Hepatocyte (in vitro differentiated cells): ENCODE results near the gene CDV3. TPM values are rescaled to one million over a fixed set of nuclear protein-coding genes. Genes with fewer than 3 reads are reported as not detected.

Experiments used
- DNase-seq: peaks from one replicate; pipeline ENCODE4 v3.0.0-alpha.2; 2016; ENCODE audit warnings: low spot score
- H2AFZ ChIP-seq: fragments of 200-600 bp; sonication (generic); 2 replicates; pipeline ENCODE4 v1.6.0; 2016; ENCODE audit warnings: antibody characterized with exemption, mild to moderate bottlenecking
- H3K27ac ChIP-seq: fragments of 200-600 bp; sonication (generic); 2 replicates; pipeline ENCODE4 v1.5.1; 2016; ENCODE audit warnings: mild to moderate bottlenecking
- H3K27me3 ChIP-seq: fragments of 200-600 bp; sonication (generic); 2 replicates; pipeline ENCODE4 v1.6.1; 2016
- H3K36me3 ChIP-seq: fragments of 200-600 bp; sonication (generic); replicated peaks from 2 replicates; pipeline ENCODE4 v1.5.1; 2016; ENCODE audit warnings: low read depth; ENCODE audit not compliant: insufficient read depth
- H3K4me1 ChIP-seq: fragments of 200-600 bp; sonication (generic); 2 replicates; pipeline ENCODE4 v1.5.1; 2016; ENCODE audit warnings: mild to moderate bottlenecking, moderate library complexity; ENCODE audit not compliant: insufficient read depth
- H3K4me2 ChIP-seq: fragments of 200-600 bp; sonication (generic); 2 replicates; pipeline ENCODE4 v1.6.0; 2016
- H3K4me3 ChIP-seq: fragments of 200-600 bp; sonication (generic); 2 replicates; pipeline ENCODE4 v1.5.1; 2016; ENCODE audit warnings: mild to moderate bottlenecking
- H3K79me2 ChIP-seq: fragments of 200-600 bp; sonication (generic); 2 replicates; pipeline ENCODE4 v1.6.0; 2017; ENCODE audit warnings: mild to moderate bottlenecking
- H3K9me2 ChIP-seq: fragments of 200-600 bp; sonication (generic); replicated peaks from 2 replicates; pipeline ENCODE4 v1.6.0; 2017; ENCODE audit warnings: mild to moderate bottlenecking; ENCODE audit not compliant: insufficient read depth
- H3K9me3 ChIP-seq: fragments of 200-600 bp; sonication (generic); 2 replicates; pipeline ENCODE4 v1.5.1; 2016; ENCODE audit warnings: low read depth, mild to moderate bottlenecking
- H4K20me1 ChIP-seq: fragments of 200-600 bp; sonication (generic); 2 replicates; pipeline ENCODE4 v1.6.0; 2016; ENCODE audit warnings: mild to moderate bottlenecking; ENCODE audit not compliant: insufficient read depth, poor library complexity, severe bottlenecking
- CTCF ChIP-seq: fragments of 200-600 bp; sonication (generic); IDR thresholded peaks from 2 replicates; pipeline ENCODE4 v1.5.1; 2016; ENCODE audit warnings: antibody characterized with exemption, mild to moderate bottlenecking; ENCODE audit not compliant: poor library complexity
- EZH2 ChIP-seq: fragments of 200-600 bp; sonication (generic); IDR thresholded peaks from 2 replicates; pipeline ENCODE4 v1.6.1; 2016; ENCODE audit warnings: antibody characterized with exemption, mild to moderate bottlenecking, borderline replicate concordance
- EZH2phosphoT487 ChIP-seq: fragments of 200-600 bp; sonication (generic); IDR thresholded peaks from one replicate; pipeline ENCODE4 v1.6.1; 2018; ENCODE audit warnings: antibody characterized with exemption, mild to moderate bottlenecking, low read depth, moderate library complexity; ENCODE audit not compliant: unreplicated experiment, severe bottlenecking
- WGBS: methylation state at CpG from one replicate; pipeline ENCODE4 v1.1.6; 2016; ENCODE audit warnings: low lambda C conversion rate; ENCODE audit errors: missing lambda C conversion rate; 5-methylcytosine and 5-hydroxymethylcytosine counted together
- polyA plus RNA-seq: library from polyadenylated mRNA; unstranded; fragments of >200 nt; fragmentation: Nextera tagmentation; extraction: Ambion mirVana; gene quantifications from 2 replicates; pipeline ENCODE4 v1.2.1, GENCODE V29; 2016
- total RNA-seq: library from RNA; depleted of rRNA; stranded (reverse); fragments of >200 nt; gene quantifications from 2 replicates; pipeline ENCODE4 v1.2.3, GENCODE V29; 2014

The CDV3 gene
- total and polyA plus RNA-seq, 2 experiments from 2014 or later, result 97.6 to 243 TPM

- H2AFZ ChIP-seq, result peak overlapping the region; percentile 47
- peaks cover 38% of the 10 kb centered on the region for H3K79me2 ChIP-seq
- H3K4me3 ChIP-seq, result no peak overlapping the region
These were observed 345 bp upstream of the CDV3 start for GRCh38 chr3:133573054-133573628.

GRCh38 chr3:133574260-133574881, 885 bp downstream of the CDV3 start:
- Histone ChIP-seq H3K4me2 (peak overlapping the region; percentile 88), H3K27ac (peak overlapping the region; percentile 95), H3K4me1 (peaks cover 30% of the 10 kb centered on the region), H2AFZ (peak overlapping the region; percentile 63), H3K4me3 (peak overlapping the region; percentile 88), H3K9me2 (no peaks in the 10 kb centered on the region), H4K20me1 (peaks cover 48% of the 10 kb centered on the region), H3K36me3 (peaks cover 4% of the 10 kb centered on the region), H3K9me3 (no peaks in the 10 kb centered on the region), H3K79me2 (peaks cover 51% of the 10 kb centered on the region), H3K27me3 (no peaks in the 10 kb centered on the region)
- 1% methylated on average over 19 of the region's 54 CpGs for WGBS
- peak; percentile 90 for DNase-seq
- TF ChIP-seq EZH2, result no peak
- peak; percentile 12 for TF ChIP-seq CTCF

More at GRCh38 chr3:133573054-133573628, 345 bp upstream of the CDV3 start:
- Histone ChIP-seq H3K9me2 (no peaks in the 10 kb centered on the region), H3K27ac (peak overlapping the region; percentile 95), H3K9me3 (no peaks in the 10 kb centered on the region), H3K4me1 (peaks cover 26% of the 10 kb centered on the region), H3K36me3 (peaks cover 4% of the 10 kb centered on the region), H4K20me1 (peaks cover 36% of the 10 kb centered on the region), H3K27me3 (no peaks in the 10 kb centered on the region), H3K4me2 (peak overlapping the region; percentile 71)
- under 1% methylated on average over 25 of the region's 33 CpGs for WGBS
- DNase-seq, result peak; percentile 100
- TF ChIP-seq EZH2phosphoT487 (no peak), CTCF (no peak), EZH2 (no peak)

GRCh38 chr3:133575086-133575485, 1.6 kb downstream of the CDV3 start:
- H3K9me3 ChIP-seq, result no peaks in the 10 kb centered on the region
- peak overlapping the region; percentile 88 for H3K4me3 ChIP-seq
- H3K4me2 ChIP-seq, result peak overlapping the region; percentile 88
- WGBS, result 45% methylated on average over 4 of the region's 4 CpGs
- TF ChIP-seq EZH2 (no peak), CTCF (no peak), EZH2phosphoT487 (no peak)
- peaks cover 4% of the 10 kb centered on the region for H3K36me3 ChIP-seq
- H4K20me1 ChIP-seq, result peaks cover 56% of the 10 kb centered on the region
- H3K27me3 ChIP-seq, result no peaks in the 10 kb centered on the region
- H3K27ac ChIP-seq, result peak overlapping the region; percentile 95
- H3K9me2 ChIP-seq, result no peaks in the 10 kb centered on the region
- peaks cover 58% of the 10 kb centered on the region for H3K79me2 ChIP-seq
- peaks cover 30% of the 10 kb centered on the region for H3K4me1 ChIP-seq
- no peak overlapping the region for H2AFZ ChIP-seq
- no peak for DNase-seq
